ENCODE data around the gene LHFPL6. TPM values are rescaled to one million over a fixed set of nuclear protein-coding genes. Genes with fewer than 3 reads are reported as not detected.
A peak's percentile ranks its signal among the peaks of the same experiment; 100 is the strongest.

The LHFPL6 gene
- total and polyA plus RNA-seq, 9 donors = 45.0 to 76.3 (median 59.2) TPM

DNA sequence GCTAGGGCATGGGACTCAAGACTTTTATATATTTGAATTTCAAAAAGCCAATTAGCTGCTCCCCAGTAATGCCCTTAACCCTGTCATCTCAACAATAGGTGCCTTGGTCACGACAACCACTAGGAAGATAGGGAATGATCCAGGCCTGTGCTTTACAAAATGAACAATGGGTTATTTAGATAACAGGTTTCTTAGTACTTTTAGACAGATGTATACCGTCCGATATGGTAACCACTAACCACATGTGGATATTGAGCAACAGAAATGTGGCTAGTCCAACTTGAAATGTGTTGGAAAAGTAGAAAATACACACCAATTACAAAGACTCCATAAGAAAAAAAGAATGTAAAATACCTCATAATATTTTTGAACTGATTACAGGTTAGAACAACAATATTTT, 201.2 kb downstream of the LHFPL6 start:
- H3K27ac ChIP-seq (ENCODE audit: low read length) = no peak overlapping the region

DNA sequence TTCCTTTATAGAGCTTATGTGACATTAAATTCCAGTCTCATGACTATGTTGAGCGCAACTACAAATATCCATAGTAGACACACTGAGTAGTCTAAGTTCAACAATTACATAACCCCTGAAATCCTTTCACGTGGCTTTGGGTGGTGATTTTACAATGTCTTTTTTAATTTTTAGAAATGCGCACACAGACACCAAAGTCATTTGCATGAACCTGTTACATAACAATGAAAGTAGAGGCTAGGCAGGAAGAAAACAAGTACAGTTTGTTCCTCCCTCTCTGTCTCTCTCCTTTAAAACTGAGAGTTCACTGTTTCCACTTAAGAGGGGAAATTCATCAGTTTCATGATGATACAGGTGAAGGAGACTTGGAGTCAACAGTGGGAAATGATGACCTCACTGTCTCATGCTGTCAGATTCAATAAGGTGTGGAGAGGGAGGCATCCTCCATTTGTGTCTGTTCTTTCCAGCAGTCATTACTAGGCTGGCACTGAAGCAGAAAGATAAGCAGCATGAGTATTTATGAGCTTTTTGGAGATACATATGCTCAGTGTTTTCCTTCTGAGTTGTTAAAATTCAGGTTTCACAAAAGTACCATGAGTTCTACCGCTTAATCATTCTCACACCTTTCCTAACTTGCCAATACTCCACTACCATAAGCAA, 201.8 kb downstream of the LHFPL6 start:
- H3K36me3 ChIP-seq (ENCODE audit: control insufficient read depth, insufficient read depth, low read length) = no peaks in the 10 kb centered on the region
- H3K27ac ChIP-seq (ENCODE audit: low read length) = no peak overlapping the region

More for the DNA sequence above, 201.2 kb downstream of the LHFPL6 start:
- Histone ChIP-seq H3K27me3 (ENCODE audit: control insufficient read depth, insufficient read depth, low read length) (no peaks in the 10 kb centered on the region), H3K4me3 (ENCODE audit: low read length) (no peak overlapping the region), H3K36me3 (ENCODE audit: control insufficient read depth, insufficient read depth, low read length) (no peaks in the 10 kb centered on the region), H3K9me3 (replicated peaks; ENCODE audit: control insufficient read depth, low read depth, low read length) (no peaks in the 10 kb centered on the region), H3K4me1 (ENCODE audit: control insufficient read depth, insufficient read depth, low read length) (peaks cover 5% of the 10 kb centered on the region)
- WGBS (ENCODE audit: insufficient coverage) = no CpG with 5 or more reads among the region's 3 CpGs
- no peak for DNase-seq

DNA sequence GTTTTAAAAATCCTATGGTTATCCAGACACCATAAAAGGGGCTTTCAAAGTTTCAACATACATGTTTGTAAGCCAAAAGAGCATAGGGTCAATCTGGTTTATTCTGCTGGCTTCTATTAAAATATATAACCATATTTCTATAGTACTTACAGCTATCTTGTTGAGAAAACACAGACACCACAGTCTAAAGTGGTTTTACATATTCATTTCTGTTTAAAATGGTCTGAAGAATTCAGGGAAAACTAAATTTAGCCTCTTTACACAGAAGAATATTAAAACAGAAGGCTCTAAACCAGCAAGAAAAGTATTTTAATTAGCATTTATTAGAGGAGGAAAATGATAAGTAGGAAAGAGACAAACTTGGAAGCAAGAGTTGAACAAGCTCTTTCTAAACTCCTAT, 203.9 kb downstream of the LHFPL6 start:
- H3K27me3 ChIP-seq (ENCODE audit: control insufficient read depth, insufficient read depth, low read length) = no peaks in the 10 kb centered on the region
- H3K9me3 ChIP-seq (replicated peaks; ENCODE audit: control insufficient read depth, low read depth, low read length) = no peaks in the 10 kb centered on the region
- peaks cover 14% of the 10 kb centered on the region for H3K4me1 ChIP-seq (ENCODE audit: control insufficient read depth, insufficient read depth, low read length)
- no peaks in the 10 kb centered on the region for H3K36me3 ChIP-seq (ENCODE audit: control insufficient read depth, insufficient read depth, low read length)
- no peak overlapping the region for H3K27ac ChIP-seq (ENCODE audit: low read length)
- H3K4me3 ChIP-seq (ENCODE audit: low read length) = no peak overlapping the region
- no peak for DNase-seq

More for the DNA sequence above, 201.8 kb downstream of the LHFPL6 start:
- Histone ChIP-seq H3K4me1 (ENCODE audit: control insufficient read depth, insufficient read depth, low read length) (peaks cover 8% of the 10 kb centered on the region), H3K4me3 (ENCODE audit: low read length) (no peak overlapping the region), H3K9me3 (replicated peaks; ENCODE audit: control insufficient read depth, low read depth, low read length) (no peaks in the 10 kb centered on the region), H3K27me3 (ENCODE audit: control insufficient read depth, insufficient read depth, low read length) (no peaks in the 10 kb centered on the region)
- DNase-seq = no peak
- no CpG with 5 or more reads among the region's 4 CpGs for WGBS (ENCODE audit: insufficient coverage)

DNA sequence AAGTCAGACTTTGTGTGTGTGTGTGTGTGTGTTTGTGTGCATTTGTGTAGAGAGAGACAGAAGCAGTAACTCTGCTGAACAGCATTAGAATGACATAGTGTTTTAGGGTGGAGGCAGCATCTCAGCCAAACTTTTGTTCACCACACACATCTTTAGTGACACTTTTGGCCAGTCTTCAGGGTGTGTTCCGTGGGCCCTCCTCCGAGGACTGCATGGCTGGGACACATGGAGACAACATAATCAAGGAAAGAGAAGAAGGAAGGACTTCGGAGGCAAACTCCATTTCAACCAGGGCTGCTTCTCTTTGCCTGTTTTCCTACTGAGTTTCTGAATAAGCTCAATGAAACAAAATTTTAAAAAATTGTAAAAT, 205.1 kb downstream of the LHFPL6 start:
- Histone ChIP-seq H3K4me3 (ENCODE audit: low read length) (no peak overlapping the region), H3K27ac (ENCODE audit: low read length) (peak overlapping the region; percentile 14), H3K27me3 (ENCODE audit: control insufficient read depth, insufficient read depth, low read length) (no peaks in the 10 kb centered on the region), H3K9me3 (replicated peaks; ENCODE audit: control insufficient read depth, low read depth, low read length) (no peaks in the 10 kb centered on the region), H3K4me1 (ENCODE audit: control insufficient read depth, insufficient read depth, low read length) (peaks cover 14% of the 10 kb centered on the region), H3K36me3 (ENCODE audit: control insufficient read depth, insufficient read depth, low read length) (no peaks in the 10 kb centered on the region)
- peak; percentile 81 for DNase-seq
- WGBS (ENCODE audit: insufficient coverage) = 6% methylated on average over 2 of the region's 3 CpGs

DNA sequence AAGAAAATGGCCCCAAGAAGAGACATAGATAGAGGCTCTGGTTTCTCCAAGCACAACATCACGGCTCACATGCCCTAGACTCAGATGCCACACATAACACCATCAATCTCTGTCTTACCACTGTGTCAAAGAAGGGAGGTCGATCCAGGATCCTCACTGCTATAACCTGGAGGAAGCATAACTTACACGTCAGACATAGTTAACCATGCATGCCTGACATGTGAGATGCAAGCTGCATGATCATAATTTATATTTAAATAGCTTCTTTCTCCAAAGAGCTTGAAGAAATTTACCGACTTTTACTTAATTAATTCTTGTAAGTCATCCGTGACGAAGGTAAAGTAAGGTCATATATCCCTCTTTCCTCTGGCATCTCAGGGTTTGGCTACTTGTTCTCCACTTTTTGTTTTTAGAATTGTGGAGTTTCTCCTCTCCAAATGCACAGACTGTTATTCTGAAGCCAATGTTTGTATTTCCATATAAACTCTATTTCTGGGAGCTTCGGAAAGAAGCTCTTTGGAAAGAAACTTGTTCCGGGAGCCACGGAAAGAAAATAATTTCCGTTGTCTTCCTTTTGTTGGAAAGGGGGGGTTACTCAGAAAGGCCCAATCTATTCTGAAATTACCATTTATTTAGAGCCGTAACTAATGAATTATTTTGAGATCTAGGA, 205.6 kb downstream of the LHFPL6 start:
- peaks cover 12% of the 10 kb centered on the region for H3K4me1 ChIP-seq (ENCODE audit: control insufficient read depth, insufficient read depth, low read length)
- 100% methylated on average over 1 of the region's 11 CpGs for WGBS (ENCODE audit: insufficient coverage)
- peak overlapping the region; percentile 23 for H3K27ac ChIP-seq (ENCODE audit: low read length)
- H3K36me3 ChIP-seq (ENCODE audit: control insufficient read depth, insufficient read depth, low read length) = no peaks in the 10 kb centered on the region
- H3K9me3 ChIP-seq (replicated peaks; ENCODE audit: control insufficient read depth, low read depth, low read length) = no peaks in the 10 kb centered on the region
- peak; percentile 86 for DNase-seq
- no peaks in the 10 kb centered on the region for H3K27me3 ChIP-seq (ENCODE audit: control insufficient read depth, insufficient read depth, low read length)
- H3K4me3 ChIP-seq (ENCODE audit: low read length) = no peak overlapping the region

DNA sequence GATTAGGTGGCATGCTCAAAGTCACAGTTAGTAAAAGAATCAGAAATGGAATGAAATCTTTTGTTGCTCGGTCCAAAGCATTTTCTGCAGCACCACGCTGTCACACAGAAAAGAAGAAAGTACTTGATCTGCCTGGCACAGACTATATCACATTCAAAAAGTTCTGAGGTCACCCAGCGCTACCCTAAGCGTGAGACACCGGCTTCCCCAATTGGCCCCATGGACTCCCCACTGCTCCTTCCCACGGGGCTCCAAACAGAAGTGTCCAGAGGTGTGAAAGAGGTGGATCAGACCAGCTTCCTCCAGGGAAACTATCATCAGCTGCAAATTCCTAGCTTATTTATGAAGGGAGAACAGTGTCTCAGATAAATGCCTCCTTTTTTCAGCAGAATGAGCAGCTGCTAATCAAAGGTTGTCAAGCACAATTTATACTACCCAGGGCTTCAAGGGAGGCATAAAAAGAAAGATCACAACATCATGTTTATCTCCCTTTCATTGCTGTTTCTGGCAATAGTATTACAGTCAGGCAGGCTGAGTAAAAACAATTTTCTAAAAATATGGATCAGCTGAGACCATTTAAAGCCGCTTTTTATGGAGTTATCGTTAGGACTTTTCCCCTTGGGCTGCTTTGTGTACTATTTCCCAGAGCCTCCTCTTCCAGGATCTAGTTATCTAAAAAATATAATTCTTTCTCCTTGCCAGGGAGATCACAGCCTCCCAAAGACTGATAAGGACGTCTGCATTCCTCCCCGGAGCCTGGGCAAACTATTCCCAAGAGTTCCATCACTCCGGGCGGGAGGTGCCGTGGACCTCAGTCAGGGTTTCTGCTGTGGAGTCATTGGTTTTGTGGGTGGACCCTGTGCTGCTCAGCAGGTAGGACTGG, 208.0 kb downstream of the LHFPL6 start:
- Histone ChIP-seq H3K9me3 (replicated peaks; ENCODE audit: control insufficient read depth, low read depth, low read length) (no peaks in the 10 kb centered on the region), H3K4me3 (ENCODE audit: low read length) (no peak overlapping the region), H3K27me3 (ENCODE audit: control insufficient read depth, insufficient read depth, low read length) (no peaks in the 10 kb centered on the region), H3K27ac (ENCODE audit: low read length) (peak overlapping the region; percentile 0), H3K4me1 (ENCODE audit: control insufficient read depth, insufficient read depth, low read length) (peaks cover 12% of the 10 kb centered on the region), H3K36me3 (ENCODE audit: control insufficient read depth, insufficient read depth, low read length) (no peaks in the 10 kb centered on the region)
- 17% methylated on average over 3 of the region's 13 CpGs for WGBS (ENCODE audit: insufficient coverage)
- DNase-seq = peak; percentile 65

DNA sequence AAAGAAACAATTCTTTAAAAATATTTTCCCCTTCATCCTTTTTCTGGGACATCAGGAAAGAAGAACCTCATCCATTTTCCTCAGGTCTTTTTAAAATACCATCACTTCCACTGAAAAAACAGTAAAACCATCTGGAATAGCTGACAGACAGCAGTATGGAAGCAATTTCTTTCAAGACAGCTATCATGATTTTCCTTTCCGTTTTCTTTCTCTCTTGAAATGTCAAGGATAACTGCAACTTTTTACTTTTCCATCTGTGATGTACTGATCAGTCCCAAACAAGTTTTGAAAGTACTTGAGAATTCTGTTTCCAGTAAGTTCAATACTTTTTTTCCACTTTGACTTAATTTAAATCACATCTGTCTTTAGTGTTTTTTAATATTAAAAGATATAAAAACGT, 211.2 kb downstream of the LHFPL6 start:
- WGBS (ENCODE audit: insufficient coverage) = no CpG with 5 or more reads among the region's 2 CpGs
- Histone ChIP-seq H3K4me1 (ENCODE audit: control insufficient read depth, insufficient read depth, low read length) (peaks cover 9% of the 10 kb centered on the region), H3K27me3 (ENCODE audit: control insufficient read depth, insufficient read depth, low read length) (no peaks in the 10 kb centered on the region), H3K36me3 (ENCODE audit: control insufficient read depth, insufficient read depth, low read length) (no peaks in the 10 kb centered on the region), H3K27ac (ENCODE audit: low read length) (no peak overlapping the region), H3K9me3 (replicated peaks; ENCODE audit: control insufficient read depth, low read depth, low read length) (no peaks in the 10 kb centered on the region), H3K4me3 (ENCODE audit: low read length) (no peak overlapping the region)
- DNase-seq = peak; percentile 85

DNA sequence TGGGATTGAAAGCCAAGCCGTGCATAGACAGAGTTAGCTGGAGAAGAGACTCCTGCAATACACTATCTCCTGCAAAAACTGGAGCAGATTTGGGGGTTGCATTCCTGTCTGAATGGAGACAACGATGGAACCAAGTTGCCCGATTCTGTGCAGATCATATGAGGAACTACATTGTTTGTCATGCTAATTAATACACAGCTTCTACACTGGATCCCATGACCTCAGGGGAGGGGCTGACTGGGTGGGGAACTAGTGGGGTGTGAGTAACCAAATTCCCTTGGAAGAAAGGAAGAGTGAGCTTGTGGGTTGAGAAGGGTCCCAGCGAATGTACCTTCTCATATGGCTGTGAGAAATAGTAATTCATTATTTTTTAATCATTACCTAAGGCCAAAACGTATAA, 214.0 kb downstream of the LHFPL6 start:
- DNase-seq = no peak
- WGBS (ENCODE audit: insufficient coverage) = 100% methylated on average over 1 of the region's 5 CpGs
- H3K36me3 ChIP-seq (ENCODE audit: control insufficient read depth, insufficient read depth, low read length) = no peaks in the 10 kb centered on the region
- H3K9me3 ChIP-seq (replicated peaks; ENCODE audit: control insufficient read depth, low read depth, low read length) = no peaks in the 10 kb centered on the region
- no peaks in the 10 kb centered on the region for H3K27me3 ChIP-seq (ENCODE audit: control insufficient read depth, insufficient read depth, low read length)
- H3K27ac ChIP-seq (ENCODE audit: low read length) = no peak overlapping the region
- H3K4me3 ChIP-seq (ENCODE audit: low read length) = no peak overlapping the region
- H3K4me1 ChIP-seq (ENCODE audit: control insufficient read depth, insufficient read depth, low read length) = peaks cover 3% of the 10 kb centered on the region

DNA sequence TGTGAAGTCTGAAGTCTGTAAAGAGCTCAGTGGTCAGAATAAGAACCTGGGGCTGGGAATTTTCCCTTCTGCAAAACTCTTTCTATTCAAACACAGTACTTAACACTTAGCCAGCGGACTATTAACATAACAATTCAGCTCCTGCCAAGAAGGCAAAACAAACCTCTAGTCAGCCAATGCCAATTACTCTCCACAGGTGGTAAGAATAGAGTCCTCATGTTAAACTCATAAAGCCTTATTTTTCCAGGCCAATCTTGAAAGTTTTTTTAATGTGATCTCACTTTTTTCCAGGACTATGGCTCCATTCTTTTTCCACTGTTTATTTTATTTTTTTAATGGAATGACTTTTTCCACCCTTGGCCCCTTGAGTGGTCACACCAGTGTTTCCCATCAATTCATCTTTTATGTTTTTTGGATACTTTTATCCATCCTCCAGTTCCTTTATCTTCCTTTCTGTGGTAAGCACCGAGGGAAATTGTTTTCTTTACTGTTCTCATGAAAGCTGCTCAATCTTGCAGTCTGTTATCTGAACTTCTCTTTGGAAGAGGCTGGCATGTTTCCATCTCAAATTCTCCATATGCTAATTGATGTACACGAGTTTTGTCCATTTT, 217.3 kb downstream of the LHFPL6 start:
- Histone ChIP-seq H3K36me3 (ENCODE audit: control insufficient read depth, insufficient read depth, low read length) (no peaks in the 10 kb centered on the region), H3K27me3 (ENCODE audit: control insufficient read depth, insufficient read depth, low read length) (no peaks in the 10 kb centered on the region), H3K9me3 (replicated peaks; ENCODE audit: control insufficient read depth, low read depth, low read length) (no peaks in the 10 kb centered on the region), H3K27ac (ENCODE audit: low read length) (peak overlapping the region; percentile 31), H3K4me3 (ENCODE audit: low read length) (no peak overlapping the region), H3K4me1 (ENCODE audit: control insufficient read depth, insufficient read depth, low read length) (peaks cover 3% of the 10 kb centered on the region)
- peak; percentile 88 for DNase-seq
- WGBS (ENCODE audit: insufficient coverage) = 80% methylated on average over 1 of the region's 3 CpGs

DNA sequence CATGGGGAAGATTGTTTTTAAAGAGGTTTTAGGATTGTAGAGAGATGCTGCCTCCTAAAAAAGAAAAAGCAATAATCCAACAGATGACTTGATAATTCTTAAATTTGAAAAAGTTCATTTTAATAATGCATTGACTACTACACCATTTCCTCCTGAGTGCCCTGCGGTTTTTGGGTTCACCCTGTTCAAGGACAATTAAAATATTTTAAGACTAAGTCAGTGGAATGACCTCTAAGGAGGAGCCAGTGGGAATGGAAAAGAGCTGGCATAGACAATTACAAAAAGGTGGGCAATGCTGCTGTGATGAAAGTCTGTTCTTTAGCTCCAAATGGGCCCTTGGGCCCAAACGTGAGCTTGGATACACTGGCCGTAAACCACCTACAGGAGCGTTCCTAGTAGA, 217.8 kb downstream of the LHFPL6 start:
- Histone ChIP-seq H3K4me3 (ENCODE audit: low read length) (no peak overlapping the region), H3K27me3 (ENCODE audit: control insufficient read depth, insufficient read depth, low read length) (no peaks in the 10 kb centered on the region), H3K4me1 (ENCODE audit: control insufficient read depth, insufficient read depth, low read length) (peaks cover 3% of the 10 kb centered on the region), H3K27ac (ENCODE audit: low read length) (peak overlapping the region; percentile 14), H3K36me3 (ENCODE audit: control insufficient read depth, insufficient read depth, low read length) (no peaks in the 10 kb centered on the region), H3K9me3 (replicated peaks; ENCODE audit: control insufficient read depth, low read depth, low read length) (no peaks in the 10 kb centered on the region)
- WGBS (ENCODE audit: insufficient coverage) = 60% methylated on average over 1 of the region's 4 CpGs
- DNase-seq = no peak
